ENCODE data around the gene DTD2. TPM values are rescaled to one million over a fixed set of nuclear protein-coding genes. Genes with fewer than 3 reads are reported as not detected.

The DTD2 gene
- total RNA-seq, 1 donor from 2014 or later, result 19.3 TPM

Other genes with a start within 250 kb of the DTD2 start
- 234 TPM for gene HECTD1, start 249.7 kb downstream of the DTD2 start, total RNA-seq
- 40.7 TPM for gene HEATR5A, start 37.0 kb downstream of the DTD2 start, total RNA-seq
- not detected for gene GPR33, start 30.5 kb upstream of the DTD2 start, total RNA-seq
- gene NUBPL, start 103.9 kb upstream of the DTD2 start, total RNA-seq, result 11.0 TPM